H1 (cell line): Measurements from ENCODE around the gene ZNF584. TPM values are rescaled to one million over a fixed set of nuclear protein-coding genes. Genes with fewer than 3 reads are reported as not detected.

Experiments used
- KDM4A ChIP-seq: IDR thresholded peaks from one replicate; pipeline ENCODE4 v1.7.1; 2012; ENCODE audit warnings: low read depth, mild to moderate bottlenecking, moderate library complexity, low read length, inconsistent platforms; ENCODE audit not compliant: severe bottlenecking
- KDM5A ChIP-seq: fragments of 200-600 bp; IDR thresholded peaks from 2 replicates; pipeline ENCODE4 v1.7.1; 2012; ENCODE audit warnings: mild to moderate bottlenecking, low read length, inconsistent platforms, mixed read lengths
- RBBP5 ChIP-seq: IDR thresholded peaks from 2 replicates; pipeline ENCODE4 v1.7.1; 2012; ENCODE audit warnings: low read depth, mild to moderate bottlenecking, inconsistent platforms, low read length, moderate library complexity, borderline replicate concordance
- SIN3A ChIP-seq, 2 experiments: IDR thresholded peaks in 1 of 2; conservative IDR thresholded peaks in 1 of 2; 2 replicates each; pipeline ENCODE4 v1.6.1; 2011 to 2012; ENCODE audit warnings: low read length in 2 of 2, improper control_type of control experiment in 1 of 2, low read depth in 1 of 2, mild to moderate bottlenecking in 1 of 2
- polyA plus RNA-seq, 7 experiments: library from polyadenylated mRNA; depleted of rRNA in 3 of 7; stranded (reverse) in 5 of 7; unstranded in 2 of 7; fragments of >200 nt in 5 of 7; fragments of 200-250 nt in 2 of 7; gene quantifications; 1 replicate in 5 of 7; 2 replicates in 1 of 7; 4 replicates in 1 of 7; pipeline versions ENCODE4 v1.2.1 to v1.2.3, GENCODE V29; 2011 to 2013; ENCODE audit warnings: missing spikeins in 2 of 7, mixed read lengths in 2 of 7
- total RNA-seq: library from RNA; stranded (reverse); fragmentation: NEBNext Ultra II Directional; extraction: Animal tissue kit (Norgen Biotek cat#: 25700); gene quantifications from 2 replicates; pipeline ENCODE4 v1.2.1, GENCODE V29; 2021

The ZNF584 gene
- total and polyA plus RNA-seq, 2 of the 8 experiments (the other 6 are each of a cell fraction or from before 2014, with no cell fraction given): 2.5 to 5.2 TPM

GRCh38 chr19:58398087-58398486, 10.4 kb upstream of the ZNF584 start (continued):
- TF ChIP-seq SIN3A (conservative IDR thresholded peaks at IDR 0.05 in 1 of 2, IDR thresholded peaks at IDR 0.05 in 1 of 2; ENCODE audit: low read depth in 1 of 2, low read length in 2 of 2) (no peak), KDM4A (no peak), KDM5A (no peak), RBBP5 (no peak)
